KOPT-K1 (cell line): ENCODE measurements around the gene CBX1.

Source experiments
- H3K27ac ChIP-seq: fragments of 200-600 bp; sonication (generic); 2 replicates; pipeline ENCODE4 v1.5.1; 2016; ENCODE audit warnings: antibody characterized with exemption, mild to moderate bottlenecking, low read depth, low read length; ENCODE audit not compliant: poor library complexity, severe bottlenecking
- H3K36me3 ChIP-seq: fragments of 200-600 bp; sonication (generic); 2 replicates; pipeline ENCODE4 v1.5.1; 2017; ENCODE audit warnings: antibody characterized with exemption, mild to moderate bottlenecking, low read length, moderate library complexity; ENCODE audit not compliant: insufficient read depth
- H3K9me3 ChIP-seq: fragments of 200-600 bp; sonication (generic); 2 replicates; pipeline ENCODE4 v1.5.1; 2017; ENCODE audit warnings: antibody characterized with exemption, low read length, mild to moderate bottlenecking; ENCODE audit not compliant: insufficient read depth, poor library complexity, severe bottlenecking

The CBX1 gene

GRCh38 chr17:48022901-48023300, 78.4 kb downstream of the CBX1 start:
- Histone ChIP-seq H3K9me3 (no peaks in the 10 kb centered on the region), H3K36me3 (no peaks in the 10 kb centered on the region), H3K27ac (no peak overlapping the region)

GRCh38 chr17:48021934-48022333, 79.3 kb downstream of the CBX1 start:
- no peaks in the 10 kb centered on the region for H3K36me3 ChIP-seq
- H3K27ac ChIP-seq, result no peak overlapping the region
- no peaks in the 10 kb centered on the region for H3K9me3 ChIP-seq
